H9 (cell line): Measurements from ENCODE around the gene PAFAH1B1. TPM values are rescaled to one million over a fixed set of nuclear protein-coding genes. Genes with fewer than 3 reads are reported as not detected.

Experiments
- DNase-seq: peaks from one replicate; pipeline ENCODE4 v3.0.0-alpha.2; 2017
- H2AFZ ChIP-seq: one replicate; pipeline ENCODE4 v1.6.1; 2013; ENCODE audit warnings: mild to moderate bottlenecking, low read length, control low read depth, moderate library complexity
- H2AK5ac ChIP-seq: 2 replicates; pipeline ENCODE4 v1.6.1; 2013; ENCODE audit warnings: low read length, control low read depth, mixed read lengths; ENCODE audit not compliant: insufficient read length
- H2BK120ac ChIP-seq: one replicate; pipeline ENCODE4 v1.6.1; 2013; ENCODE audit warnings: low read depth, mild to moderate bottlenecking, low read length, control low read depth, inconsistent platforms; ENCODE audit not compliant: poor library complexity, severe bottlenecking
- H2BK12ac ChIP-seq: 2 replicates; pipeline ENCODE4 v1.6.1; 2013; ENCODE audit warnings: low read length, control low read depth, mixed read lengths, low read depth; ENCODE audit not compliant: insufficient read length
- H2BK15ac ChIP-seq: 2 replicates; pipeline ENCODE4 v1.6.1; 2013; ENCODE audit warnings: low read depth, low read length, control low read depth
- H2BK20ac ChIP-seq: one replicate; pipeline ENCODE4 v1.6.1; 2013; ENCODE audit warnings: low read depth, mild to moderate bottlenecking, low read length, control low read depth, inconsistent platforms; ENCODE audit not compliant: poor library complexity, severe bottlenecking
- H2BK5ac ChIP-seq: 2 replicates; pipeline ENCODE4 v1.6.1; 2013; ENCODE audit warnings: low read length, control low read depth, mixed read lengths; ENCODE audit not compliant: insufficient read length
- H3K14ac ChIP-seq: 2 replicates; pipeline ENCODE4 v1.6.1; 2013; ENCODE audit warnings: low read length, control low read depth; ENCODE audit not compliant: insufficient read depth
- H3K18ac ChIP-seq: 2 replicates; pipeline ENCODE4 v1.6.1; 2013; ENCODE audit warnings: low read depth, mild to moderate bottlenecking, mixed read lengths, low read length, control low read depth; ENCODE audit not compliant: insufficient read length
- H3K23ac ChIP-seq: 2 replicates; pipeline ENCODE4 v1.6.1; 2013; ENCODE audit warnings: low read length, control low read depth, mixed read lengths, low read depth; ENCODE audit not compliant: insufficient read length
- H3K23me2 ChIP-seq: 2 replicates; pipeline ENCODE4 v1.6.1; 2013; ENCODE audit warnings: low read depth, mild to moderate bottlenecking, mixed read lengths, low read length, control low read depth; ENCODE audit not compliant: insufficient read length, poor library complexity, severe bottlenecking
- H3K27ac ChIP-seq: 2 replicates; pipeline ENCODE4 v1.5.1; 2013; ENCODE audit warnings: low read length, control low read depth, mixed read lengths, low read depth; ENCODE audit not compliant: insufficient read length
- H3K27me3 ChIP-seq: 2 replicates; pipeline ENCODE4 v1.6.1; 2013; ENCODE audit warnings: low read length, control low read depth, inconsistent platforms; ENCODE audit not compliant: insufficient read depth
- H3K4ac ChIP-seq: 2 replicates; pipeline ENCODE4 v1.6.1; 2013; ENCODE audit warnings: low read depth, mild to moderate bottlenecking, control low read depth, inconsistent platforms, low read length, moderate library complexity
- H3K4me1 ChIP-seq: 2 replicates; pipeline ENCODE4 v1.6.1; 2013; ENCODE audit warnings: low read length, control low read depth, inconsistent platforms; ENCODE audit not compliant: insufficient read depth
- H3K4me2 ChIP-seq: 2 replicates; pipeline ENCODE4 v1.6.1; 2013; ENCODE audit warnings: low read length, control low read depth, mixed read lengths; ENCODE audit not compliant: insufficient read length, insufficient read depth
- H3K56ac ChIP-seq: 2 replicates; pipeline ENCODE4 v1.6.1; 2013; ENCODE audit warnings: low read depth, mild to moderate bottlenecking, mixed read lengths, low read length, control low read depth; ENCODE audit not compliant: insufficient read length
- H3K79me1 ChIP-seq: 2 replicates; pipeline ENCODE4 v1.6.1; 2013; ENCODE audit warnings: low read depth, mild to moderate bottlenecking, moderate library complexity, low read length, control low read depth, inconsistent platforms; ENCODE audit not compliant: insufficient read depth, poor library complexity, severe bottlenecking
- H3K79me2 ChIP-seq: 2 replicates; pipeline ENCODE4 v1.6.1; 2013; ENCODE audit warnings: low read length, control low read depth, inconsistent platforms; ENCODE audit not compliant: insufficient read depth
- H3K9ac ChIP-seq: 2 replicates; pipeline ENCODE4 v1.6.1; 2013; ENCODE audit warnings: low read length, control low read depth, mixed read lengths; ENCODE audit not compliant: insufficient read length; ENCODE audit errors: extremely low read depth
- H3K9me3 ChIP-seq: one replicate; pipeline ENCODE4 v1.6.1; 2013; ENCODE audit warnings: low read depth, low read length, inconsistent platforms; ENCODE audit not compliant: control insufficient read depth
- H3T11ph ChIP-seq: one replicate; pipeline ENCODE4 v1.6.1; 2013; ENCODE audit warnings: mild to moderate bottlenecking, low read length, control low read depth, inconsistent platforms
- H4K20me1 ChIP-seq: one replicate; pipeline ENCODE4 v1.6.1; 2013; ENCODE audit not compliant: control insufficient read depth, insufficient read length, insufficient read depth
- H4K5ac ChIP-seq: 2 replicates; pipeline ENCODE4 v1.6.1; 2013; ENCODE audit warnings: low read depth, mild to moderate bottlenecking, mixed read lengths, low read length, control low read depth; ENCODE audit not compliant: insufficient read length
- H4K8ac ChIP-seq: replicated peaks from 2 replicates; pipeline ENCODE4 v1.6.1; 2013; ENCODE audit warnings: low read length, control low read depth, mixed read lengths, low read depth; ENCODE audit not compliant: insufficient read length
- H4K91ac ChIP-seq: 2 replicates; pipeline ENCODE4 v1.6.1; 2013; ENCODE audit warnings: low read depth, mild to moderate bottlenecking, moderate library complexity, mixed read lengths, low read length, control low read depth; ENCODE audit not compliant: insufficient read length
- H3K27ac Mint-ChIP-seq, 3 experiments: 2 replicates in 2 of 3; 3 replicates in 1 of 3; pipeline ENCODE4 v1.8.0; 2020 to 2021; ENCODE audit warnings: mixed read lengths in 3 of 3, mild to moderate bottlenecking in 1 of 3, moderate library complexity in 1 of 3
- H3K27me3 Mint-ChIP-seq: 2 replicates; pipeline ENCODE4 v1.8.0; 2021; ENCODE audit warnings: low read depth, mild to moderate bottlenecking, moderate library complexity, mixed read lengths
- H3K36me3 Mint-ChIP-seq, 3 experiments: 2 replicates in 2 of 3; 3 replicates in 1 of 3; pipeline ENCODE4 v1.8.0; 2020 to 2021; ENCODE audit warnings: low read depth in 3 of 3, mixed read lengths in 3 of 3; ENCODE audit not compliant: insufficient read depth in 1 of 3
- H3K4me1 Mint-ChIP-seq, 2 experiments: 2 replicates each; pipeline ENCODE4 v1.8.0; 2020; ENCODE audit warnings: mixed read lengths in 2 of 2
- H3K4me3 Mint-ChIP-seq, 2 experiments: 2 replicates in 1 of 2; 3 replicates in 1 of 2; pipeline ENCODE4 v1.8.0; 2020 to 2021; ENCODE audit warnings: mild to moderate bottlenecking in 2 of 2, mixed read lengths in 2 of 2, moderate library complexity in 1 of 2
- H3K9me3 Mint-ChIP-seq, 2 experiments: 2 replicates in 1 of 2; 3 replicates in 1 of 2; pipeline ENCODE4 v1.8.0; 2020; ENCODE audit warnings: mild to moderate bottlenecking in 2 of 2, mixed read lengths in 2 of 2, moderate library complexity in 1 of 2
- CTCF ChIP-seq: fragments of 200-600 bp; sonication (generic); conservative IDR thresholded peaks from 3 replicates; pipeline ENCODE4 v1.8.0; 2021; ENCODE audit warnings: antibody characterized with exemption, mild to moderate bottlenecking
- WGBS: extraction: QIAGEN DNeasy Blood & Tissue Kit; methylation state at CpG from one replicate; pipeline ENCODE4 v1.1.7; 2013; ENCODE audit warnings: missing lambda C conversion rate, low lambda C conversion rate, mixed read lengths; ENCODE audit not compliant: insufficient read length; ENCODE audit errors: extremely low coverage; 5-methylcytosine and 5-hydroxymethylcytosine counted together
- total RNA-seq: library from RNA; stranded (reverse); gene quantifications from 2 replicates; pipeline ENCODE4 v1.2.1, GENCODE V29; 2021

The PAFAH1B1 gene
- total RNA-seq, 1 experiment from 2014 or later: 134 TPM

- Histone ChIP-seq H3K27me3 (no peaks in the 10 kb centered on the region), H3K4me2 (no peak overlapping the region), H3K56ac (no peak overlapping the region), H2BK15ac (no peak overlapping the region), H3K18ac (no peak overlapping the region), H3K23me2 (no peaks in the 10 kb centered on the region), H2AFZ (no peak overlapping the region), H2BK20ac (no peak overlapping the region), H3T11ph (no peak overlapping the region), H4K8ac (no peak overlapping the region), H2BK5ac (no peak overlapping the region), H3K4me1 (no peaks in the 10 kb centered on the region), H3K4ac (no peak overlapping the region), H3K27ac (no peak overlapping the region), H3K79me2 (no peaks in the 10 kb centered on the region), H4K5ac (no peak overlapping the region), H3K9ac (no peak overlapping the region), H4K20me1 (no peaks in the 10 kb centered on the region), H3K14ac (no peak overlapping the region), H3K9me3 (no peaks in the 10 kb centered on the region), H3K23ac (no peak overlapping the region), H3K79me1 (no peaks in the 10 kb centered on the region), H2BK12ac (no peak overlapping the region), H2AK5ac (no peak overlapping the region), H2BK120ac (no peak overlapping the region), H4K91ac (no peak overlapping the region)
- no peak for TF ChIP-seq CTCF
- peaks cover 5 to 6% of the 10 kb centered on the region in 2 experiments for H3K4me1 Mint-ChIP-seq
- H3K27ac Mint-ChIP-seq: no peak overlapping the region
- no peaks in the 10 kb centered on the region for H3K27me3 Mint-ChIP-seq
- H3K36me3 Mint-ChIP-seq: peaks cover 5 to 30% (median 24%) of the 10 kb centered on the region in 3 experiments; a peak in 6 of 7 replicates
- no CpG with 5 or more reads among the region's 14 CpGs for WGBS
- no peaks in the 10 kb centered on the region for H3K9me3 Mint-ChIP-seq
- no peak overlapping the region for H3K4me3 Mint-ChIP-seq
- no peak for DNase-seq
Measured at GRCh38 chr17:2692781-2693135, 99.3 kb downstream of the PAFAH1B1 start.
